GM18505 (cell line): ENCODE results near the gene ZFY.

Experiments
- ATAC-seq: cut with Tn5 transposase; IDR thresholded peaks from one replicate; pipeline ENCODE4 v1.9.1; 2021; ENCODE audit not compliant: unreplicated experiment
- POLR2A ChIP-seq: IDR thresholded peaks from 4 replicates; pipeline ENCODE4 v1.6.1; 2011; ENCODE audit warnings: borderline replicate concordance; ENCODE audit not compliant: insufficient read depth, insufficient read length; ENCODE audit errors: extremely low read depth

Gene ZFY

DNA sequence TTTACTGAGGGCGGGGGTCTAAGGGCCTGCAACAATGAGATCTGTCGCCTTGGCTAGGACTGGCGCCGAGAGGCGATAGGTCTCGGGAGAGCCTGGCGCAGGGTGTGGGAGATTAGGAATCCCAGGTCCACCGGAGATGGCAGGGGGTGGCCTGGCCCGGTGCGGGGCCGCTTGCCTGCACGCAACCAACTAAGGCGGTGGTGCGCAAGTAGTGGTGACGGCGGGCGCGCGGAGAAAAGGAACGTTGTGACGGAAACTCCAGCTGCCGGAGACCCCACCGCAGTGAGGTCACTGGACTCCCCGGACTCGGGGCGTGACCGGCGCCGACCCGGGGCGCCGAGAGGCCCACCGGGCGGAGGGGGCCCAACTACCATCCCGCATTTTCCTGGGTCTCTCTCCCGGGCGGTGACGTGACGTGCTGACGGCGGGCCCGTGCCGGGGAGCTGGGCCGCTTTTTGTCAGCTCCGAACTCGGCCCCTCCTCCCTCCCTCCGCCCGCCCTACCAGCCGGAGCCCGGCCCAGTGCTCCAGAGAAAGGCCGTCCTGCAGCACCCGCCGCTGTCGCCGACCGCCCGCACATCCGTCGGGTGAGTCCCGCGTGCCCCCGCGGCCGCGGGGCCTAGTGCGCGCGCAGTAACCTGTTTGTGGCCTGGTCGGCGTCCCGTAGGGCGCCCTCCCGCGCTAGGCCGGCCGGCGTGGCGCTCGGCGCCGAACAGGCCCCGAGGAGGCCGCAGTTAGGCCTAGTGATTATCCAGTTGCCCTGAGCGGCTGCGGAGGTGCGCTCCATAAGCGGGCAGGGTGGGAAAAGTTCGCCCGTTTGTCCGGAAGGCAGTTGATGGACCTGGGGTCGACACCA, at the start of gene ZFY:
ZFY (plus strand) TSS at position 521 of the 855 bp plus-strand sequence. CDS start 18,556 bp downstream, outside the sequence.
- ATAC-seq, result no peak
- no peak for TF ChIP-seq POLR2A

DNA sequence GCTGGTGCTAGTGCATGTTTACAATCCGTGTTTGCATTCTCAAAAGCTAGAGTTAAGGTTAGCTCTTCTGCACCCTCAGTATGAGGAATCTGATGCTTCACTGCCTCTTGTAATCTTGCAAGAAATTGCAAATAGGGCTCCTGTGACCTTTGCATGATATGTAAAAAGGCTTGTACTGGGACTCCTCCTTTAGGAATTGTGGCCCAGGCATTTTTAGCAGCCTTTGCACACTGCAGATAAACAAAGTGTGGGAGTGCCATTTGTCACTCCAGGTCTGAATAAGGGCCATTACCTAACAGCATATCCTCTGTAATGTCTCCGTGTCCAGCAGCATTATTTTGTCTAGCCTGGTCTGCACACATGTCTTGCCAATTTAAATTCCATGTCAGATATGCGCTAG, 49.3 kb upstream of the ZFY start:
- no peak for TF ChIP-seq POLR2A
- no peak for ATAC-seq

DNA sequence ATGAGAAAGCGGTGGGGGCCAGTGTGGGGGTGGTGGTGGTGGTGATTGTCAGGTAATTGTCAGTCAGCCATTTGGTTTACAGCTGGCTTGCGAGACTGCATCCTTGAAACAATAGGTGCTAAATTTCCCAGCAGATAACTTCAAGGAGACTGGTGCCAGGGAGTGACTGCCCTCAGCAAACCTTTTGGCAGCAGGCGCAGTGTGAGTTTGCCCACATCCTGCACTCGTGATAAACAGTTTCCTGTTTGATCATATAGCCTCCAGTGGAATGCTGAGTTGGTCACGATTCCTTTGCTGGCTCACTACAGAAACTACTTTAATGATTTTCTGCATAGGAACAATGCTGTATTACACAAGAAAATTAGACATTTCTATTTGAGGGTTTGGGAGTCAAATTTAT, 47.8 kb upstream of the ZFY start:
- no peak for ATAC-seq
- TF ChIP-seq POLR2A, result no peak

DNA sequence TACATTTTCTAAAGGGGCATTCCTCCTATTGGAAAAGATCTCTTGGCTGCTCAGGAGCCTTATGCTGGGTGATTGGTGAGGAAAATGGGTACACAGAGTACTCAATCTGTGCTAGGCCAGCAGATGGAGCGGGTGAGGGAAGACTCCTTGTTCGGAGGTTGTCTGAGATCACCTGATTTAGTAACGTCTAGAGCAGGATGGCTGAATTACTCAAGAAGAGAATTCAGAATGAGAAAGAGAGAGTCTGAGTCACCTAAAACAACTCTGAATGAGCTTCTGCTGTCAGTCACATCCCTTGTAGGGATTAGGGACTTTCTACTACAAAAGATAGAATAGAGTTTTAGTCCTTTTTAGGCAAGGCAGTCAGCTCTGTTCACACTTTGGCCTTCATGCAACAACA, 47.2 kb upstream of the ZFY start:
- TF ChIP-seq POLR2A, result no peak
- ATAC-seq, result no peak

DNA sequence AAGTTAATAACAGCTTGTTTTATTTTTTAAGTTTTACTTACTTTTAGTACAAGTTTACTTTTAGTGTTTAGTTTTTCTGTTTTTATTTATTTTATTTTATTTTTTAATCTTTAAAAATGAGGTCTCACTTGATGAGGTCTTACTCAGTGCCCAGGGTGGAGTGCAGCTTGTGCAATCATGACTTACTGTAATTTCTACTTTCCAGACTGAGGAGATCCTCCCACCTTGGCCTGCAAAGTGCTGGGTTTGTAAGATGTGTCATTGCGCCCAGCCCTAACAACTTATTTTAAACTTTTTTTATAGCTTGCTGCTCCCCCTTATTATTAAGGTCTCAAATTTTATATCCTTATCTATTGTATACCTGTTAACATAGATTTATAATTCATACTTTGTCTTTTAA, 41.7 kb upstream of the ZFY start:
- no peak for ATAC-seq
- TF ChIP-seq POLR2A, result no peak

DNA sequence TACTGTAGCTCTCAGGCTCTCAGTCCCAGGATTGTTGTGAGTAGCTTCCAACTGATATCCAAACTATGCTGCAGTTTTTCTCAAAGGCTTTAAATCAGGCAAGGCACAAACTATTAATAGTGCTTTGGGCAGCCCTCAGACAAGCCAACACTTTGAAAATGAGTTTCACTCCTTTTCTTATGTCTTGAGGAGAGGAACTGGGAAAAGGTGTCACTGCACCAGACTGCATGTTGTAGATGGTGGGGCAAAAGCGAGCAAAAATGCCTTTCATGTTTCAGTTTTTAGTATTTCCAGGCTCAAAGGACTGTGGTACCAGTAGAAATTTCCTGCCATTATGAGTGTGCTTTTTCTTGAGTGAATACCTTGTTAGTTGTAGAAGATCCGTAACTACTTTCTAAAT, 39.1 kb upstream of the ZFY start:
- no peak for ATAC-seq
- TF ChIP-seq POLR2A, result no peak

DNA sequence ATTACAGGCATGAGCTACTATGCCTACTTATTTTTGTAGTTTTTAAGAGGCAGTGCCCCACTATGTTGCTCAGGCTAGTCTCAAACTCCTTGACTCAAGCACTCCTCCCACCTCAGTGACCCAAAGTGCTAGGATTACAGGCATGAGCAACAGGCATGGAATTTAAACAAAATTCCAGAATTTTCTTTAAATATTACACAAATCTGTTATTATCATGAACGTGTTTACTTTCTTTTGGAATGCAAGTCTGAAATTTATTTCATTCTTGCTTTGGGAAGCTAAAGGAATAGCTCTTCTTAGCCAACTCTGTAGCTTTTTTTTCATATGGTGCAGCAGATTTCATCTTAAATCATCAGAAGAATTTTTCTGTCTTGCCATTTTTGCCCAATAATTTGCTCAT, 27.8 kb upstream of the ZFY start:
- ATAC-seq, result no peak
- TF ChIP-seq POLR2A, result no peak

DNA sequence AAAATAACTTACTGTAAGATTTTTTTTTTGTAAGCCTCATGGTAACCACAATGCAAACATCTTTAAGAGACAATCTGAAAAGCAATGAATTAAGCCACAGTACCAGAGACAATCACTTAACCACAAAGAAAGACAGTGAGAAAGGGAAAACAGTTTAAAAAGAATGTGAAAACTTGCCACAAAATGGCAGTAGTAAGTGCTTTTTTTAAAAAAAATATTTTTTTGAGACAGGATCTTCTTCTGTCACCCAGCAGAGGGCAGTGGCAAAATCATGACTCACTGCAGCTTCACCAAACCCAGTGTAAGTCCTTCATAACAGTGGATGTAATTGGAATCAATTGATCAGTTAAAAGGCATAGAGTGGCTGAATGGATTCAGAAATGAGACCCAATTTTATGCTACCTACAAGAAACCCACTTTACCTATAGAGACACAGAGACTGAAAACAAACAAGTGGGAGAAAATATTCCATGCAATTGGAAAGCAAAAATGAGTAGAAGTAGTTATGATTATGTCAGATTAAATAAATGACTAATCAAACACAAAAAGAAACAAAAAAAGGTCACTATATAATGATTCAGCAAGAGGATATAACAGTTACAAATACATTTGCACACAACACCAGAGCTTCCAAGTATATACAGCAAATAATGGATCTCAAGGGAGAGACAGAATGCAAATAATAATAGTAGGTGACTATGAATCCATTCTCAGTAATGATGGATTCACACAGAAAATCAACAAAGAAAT, 21.9 kb upstream of the ZFY start:
- no peak for ATAC-seq
- TF ChIP-seq POLR2A, result no peak

DNA sequence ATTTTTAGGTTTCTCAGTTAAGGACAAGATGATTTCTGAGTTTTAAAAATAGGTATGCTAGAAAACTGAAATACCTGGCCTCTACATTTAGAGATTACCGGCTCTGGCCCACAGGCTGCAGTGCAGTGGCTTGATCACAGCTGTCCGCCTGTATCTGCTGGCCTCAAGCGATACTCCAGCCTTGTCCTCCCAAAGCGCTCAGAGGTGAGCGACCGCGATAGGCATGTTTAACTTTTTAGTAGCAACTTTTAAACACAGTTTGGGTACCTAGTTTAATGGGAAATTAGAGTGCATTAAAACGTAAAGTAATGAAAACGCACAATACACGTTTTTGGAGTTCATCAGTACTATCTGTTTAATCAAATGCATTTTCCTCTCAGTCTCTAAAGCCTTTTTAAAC, 1.1 kb upstream of the ZFY start:
- TF ChIP-seq POLR2A, result no peak
- no peak for ATAC-seq

DNA sequence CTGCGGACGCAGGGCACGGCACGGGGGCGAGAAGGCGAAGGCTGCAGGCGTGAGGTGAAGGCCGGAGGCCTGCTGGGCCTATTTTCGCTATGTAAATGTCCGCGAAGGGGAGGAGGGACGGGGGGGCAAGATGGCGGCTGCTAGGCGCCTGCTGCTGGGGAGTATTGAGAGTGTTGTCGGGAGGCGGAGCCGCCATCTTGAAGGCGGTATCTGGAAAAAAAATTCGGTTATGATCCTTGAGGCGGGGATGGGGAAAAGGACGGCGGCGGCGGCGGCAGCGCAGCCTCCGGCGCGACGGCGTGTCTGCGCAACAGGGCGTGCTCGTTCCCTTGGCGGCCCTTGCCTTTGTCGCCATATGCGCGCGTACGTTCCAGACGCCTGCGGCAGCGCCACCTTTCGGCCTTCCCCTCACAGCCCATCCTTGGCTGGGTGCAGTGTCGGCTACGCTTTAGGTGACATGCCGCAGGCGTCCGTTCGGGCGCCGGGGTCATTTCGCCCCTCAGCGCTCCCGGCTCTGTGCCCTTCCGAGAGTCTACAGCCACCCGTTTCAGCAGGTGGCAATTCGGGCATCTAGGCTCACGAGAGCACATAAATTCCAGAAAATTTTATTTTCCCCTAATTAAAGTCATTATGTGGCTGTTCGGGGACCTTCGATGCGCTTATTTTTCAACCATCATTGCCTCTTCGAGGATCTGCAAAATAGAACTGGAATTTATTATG, 695 bp downstream of the ZFY start:
- TF ChIP-seq POLR2A, result no peak
- no peak for ATAC-seq

DNA sequence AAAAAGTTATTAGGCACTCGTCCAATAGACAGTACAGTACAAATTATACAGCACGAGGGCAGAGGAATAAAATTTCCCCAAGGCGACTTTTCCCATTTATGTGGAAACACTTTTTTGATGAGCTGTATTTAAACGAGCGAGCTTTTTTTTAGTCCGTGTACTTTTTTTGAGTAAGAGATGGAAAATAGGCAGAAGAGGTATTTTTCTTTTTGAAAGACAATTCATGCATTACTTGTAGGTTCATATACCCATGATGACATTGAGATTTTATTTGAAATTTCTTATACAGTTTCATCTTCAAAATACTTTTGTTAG, 1.2 kb downstream of the ZFY start:
- no peak for TF ChIP-seq POLR2A
- ATAC-seq, result no peak

DNA sequence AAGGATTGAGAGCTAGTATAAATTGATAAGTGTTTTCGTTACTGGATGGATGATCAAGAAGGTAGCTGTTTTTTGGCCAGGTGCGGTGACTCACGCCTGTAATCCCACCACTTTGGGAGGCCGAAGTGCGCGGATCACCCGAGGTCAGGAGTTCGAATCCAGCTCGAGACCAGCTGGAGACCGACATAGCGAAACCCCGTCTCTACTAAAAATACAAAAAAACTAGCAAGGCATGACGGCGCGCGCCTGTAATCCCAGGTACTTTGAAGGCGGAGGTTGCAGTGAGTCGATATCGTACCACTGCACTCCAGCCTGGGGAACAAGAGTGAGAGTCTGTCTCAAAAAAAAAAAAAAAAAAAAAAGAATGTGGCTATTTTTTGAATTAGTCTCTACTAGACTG, 2.0 kb downstream of the ZFY start:
- no peak for TF ChIP-seq POLR2A

DNA sequence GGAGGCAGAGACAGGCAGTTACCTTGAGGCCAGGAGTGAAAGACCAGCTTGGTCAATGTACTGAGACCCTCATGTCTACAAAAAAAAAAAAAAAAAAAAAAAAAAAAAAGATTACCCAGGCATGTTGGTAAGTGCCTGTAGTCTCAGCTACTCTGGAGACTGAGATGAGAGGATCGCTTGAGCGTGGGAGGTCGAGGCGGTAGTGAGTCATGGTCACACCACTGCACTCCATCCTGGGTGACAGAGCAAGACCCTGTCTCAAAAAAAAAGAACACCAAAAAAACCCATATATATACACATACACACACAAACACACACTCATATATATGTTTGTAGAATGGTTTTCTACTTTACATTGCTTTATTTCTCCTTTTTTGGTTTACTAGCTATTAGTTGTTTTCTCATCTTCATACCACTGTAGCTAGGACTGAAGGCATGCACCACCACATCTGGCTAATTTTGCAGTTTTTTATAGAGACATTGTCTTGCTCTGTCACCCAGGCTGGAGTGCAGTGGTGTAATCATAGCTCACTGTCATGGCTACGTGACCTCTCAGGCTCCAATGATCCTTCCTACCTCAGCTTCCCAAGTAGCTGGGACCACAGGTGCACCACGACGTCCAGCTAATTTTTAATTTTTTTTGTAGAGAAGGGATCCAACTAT, 14.5 kb downstream of the ZFY start:
- ATAC-seq, result no peak

More for the DNA sequence above, 2.0 kb downstream of the ZFY start:
- no peak for ATAC-seq

More for the DNA sequence above, 14.5 kb downstream of the ZFY start:
- TF ChIP-seq POLR2A, result no peak
